SK-MEL-5 (cell line): ENCODE data around the gene TUBB1. TPM values are rescaled to one million over a fixed set of nuclear protein-coding genes. Genes with fewer than 3 reads are reported as not detected.
"Not testable (repeated sequence)": the region's sequence is repeated elsewhere in the genome, so short reads cannot be mapped to it uniquely, and the experiment has no call there.

Source experiments
- DNase-seq: peaks from one replicate; pipeline ENCODE4 v3.0.0-alpha.2; 2016; ENCODE audit warnings: low read depth, low spot score
- in situ Hi-C: cut with HindIII; loops from 2 replicates; pipeline ENCODE4 v1.10.0; 2016; ENCODE audit warnings: low sequenced_read_pairs, high pct_unique_total_duplicates, low pct_unique_long_range_greater_than_20kb
- total RNA-seq: library from RNA; depleted of rRNA; stranded (reverse); fragments of >200 nt; shearing (Covaris generic); gene quantifications from 2 replicates; pipeline ENCODE4 v1.2.3, GENCODE V29; 2014

The TUBB1 gene
- total RNA-seq, 1 experiment from 2014 or later = not detected

GRCh38 chr20:59002388-59002787 is 16.8 kb upstream of the TUBB1 start:
- no peak for DNase-seq
- in situ Hi-C loops = no loop called here

- DNase-seq = no peak
These were observed 16.3 kb upstream of the TUBB1 start for GRCh38 chr20:59002874-59003399.

GRCh38 chr20:59003836-59004492 is 15.3 kb upstream of the TUBB1 start:
- DNase-seq = no peak
- in situ Hi-C loops = no loop called here

More at GRCh38 chr20:59002874-59003399, 16.3 kb upstream of the TUBB1 start:
- in situ Hi-C loops = no loop called here

GRCh38 chr20:59004493-59004762 is 14.8 kb upstream of the TUBB1 start:
- DNase-seq = no peak
- in situ Hi-C loops = no loop called here

GRCh38 chr20:59004763-59005522 is 14.3 kb upstream of the TUBB1 start:
- DNase-seq = peak; percentile 63
- in situ Hi-C loops = no loop called here

GRCh38 chr20:59005523-59006166 is 13.6 kb upstream of the TUBB1 start:
- in situ Hi-C loops = no loop called here

GRCh38 chr20:59006167-59006863 is 12.9 kb upstream of the TUBB1 start:
- DNase-seq = no peak
- in situ Hi-C loops = no loop called here

More at GRCh38 chr20:59005523-59006166, 13.6 kb upstream of the TUBB1 start:
- no peak for DNase-seq

- in situ Hi-C loops = no loop called here
- DNase-seq = no peak
These were observed 12.2 kb upstream of the TUBB1 start, which contains the start of gene CTSZ for GRCh38 chr20:59006864-59007664. Gene CTSZ, minus strand, starts transcription at chr20:59007254. Its CDS starts 126 bp downstream, at chr20:59007128.

- in situ Hi-C loops = no loop called here
- no peak for DNase-seq
These were observed 11.3 kb upstream of the TUBB1 start for GRCh38 chr20:59007665-59008511.

- in situ Hi-C loops = no loop called here
- DNase-seq = no peak
These were observed 10.4 kb upstream of the TUBB1 start for GRCh38 chr20:59008715-59009336.

- peak; percentile 67 for DNase-seq
- in situ Hi-C loops = no loop called here
These were observed 8.8 kb upstream of the TUBB1 start for GRCh38 chr20:59010321-59010994.

- in situ Hi-C loops = no loop called here
- DNase-seq = peak; percentile 78
These were observed 8.0 kb upstream of the TUBB1 start for GRCh38 chr20:59010995-59011873.

GRCh38 chr20:59011874-59012157 is 7.4 kb upstream of the TUBB1 start:
- in situ Hi-C loops, DNase-seq: not testable (repeated sequence)

GRCh38 chr20:59013031-59013951 is 5.9 kb upstream of the TUBB1 start:
- in situ Hi-C loops = no loop called here

More at GRCh38 chr20:59013031-59013951, 5.9 kb upstream of the TUBB1 start:
- no peak for DNase-seq
